Measurements from ENCODE around the gene PDLIM3.
"Not testable (repeated sequence)": the region's sequence is repeated elsewhere in the genome, so short reads cannot be mapped to it uniquely, and the experiment has no call there.

Gene PDLIM3

DNA sequence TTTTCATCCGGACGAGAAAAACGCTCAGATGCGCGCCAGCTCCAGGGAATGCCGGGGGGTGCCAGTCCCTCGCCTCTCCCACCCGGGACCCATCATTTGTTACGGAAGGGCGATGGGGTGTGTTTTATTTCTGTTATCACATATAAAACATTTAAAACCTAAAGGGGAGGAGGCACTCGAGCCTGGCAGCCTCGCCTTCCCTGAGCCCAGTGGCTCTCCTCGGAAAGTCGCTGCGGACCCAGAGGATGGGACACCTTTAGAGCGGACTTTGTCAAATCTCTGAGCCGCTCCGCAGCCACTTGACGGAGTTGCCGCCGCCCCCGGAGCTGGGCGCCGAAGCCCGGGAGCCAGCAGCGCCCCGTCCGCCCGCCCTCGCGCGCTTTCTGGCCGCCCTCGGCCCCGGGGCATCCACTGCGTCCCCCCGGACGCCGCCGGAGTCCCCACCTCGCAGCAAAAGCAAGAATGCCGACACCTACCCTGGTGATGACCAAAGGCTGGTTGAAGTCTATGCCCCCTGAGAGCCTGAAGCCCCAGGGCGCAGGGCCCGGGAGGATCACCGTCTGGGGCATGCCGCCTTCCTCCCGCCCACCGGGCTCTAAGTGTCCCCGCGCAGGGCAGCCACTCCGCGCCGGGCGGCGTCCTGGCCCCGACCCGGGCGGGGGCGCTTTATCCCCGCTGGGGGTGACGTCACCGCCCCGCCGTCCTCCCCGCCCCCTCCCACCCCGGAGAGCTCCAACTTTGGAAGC lies at the start of gene PDLIM3:
PDLIM3 (minus strand) TSS at position 642 of the 746 bp plus-strand sequence; CDS start at position 569, 73 bp downstream.
- peak; percentile 80 for DNase-seq

DNA sequence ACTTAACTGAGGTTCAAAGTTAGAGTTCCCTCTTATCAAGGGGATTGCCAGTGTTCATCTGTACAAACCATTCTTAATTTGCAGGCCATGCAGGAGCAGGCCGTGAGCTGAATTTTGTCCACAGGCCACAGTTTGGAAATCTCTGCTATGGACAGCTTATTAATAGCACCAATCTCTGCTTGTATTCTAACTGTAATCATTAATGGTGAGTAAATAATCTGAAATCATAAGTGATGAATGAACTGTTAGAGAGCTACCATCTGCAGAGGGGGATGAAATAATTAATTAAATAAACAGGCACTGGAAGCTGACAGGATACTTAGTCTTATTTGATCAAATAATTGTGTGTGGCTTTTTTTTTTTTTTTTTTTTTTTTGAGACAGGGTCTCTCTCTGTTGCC lies 48.5 kb upstream of the PDLIM3 start:
- DNase-seq: no peak

DNA sequence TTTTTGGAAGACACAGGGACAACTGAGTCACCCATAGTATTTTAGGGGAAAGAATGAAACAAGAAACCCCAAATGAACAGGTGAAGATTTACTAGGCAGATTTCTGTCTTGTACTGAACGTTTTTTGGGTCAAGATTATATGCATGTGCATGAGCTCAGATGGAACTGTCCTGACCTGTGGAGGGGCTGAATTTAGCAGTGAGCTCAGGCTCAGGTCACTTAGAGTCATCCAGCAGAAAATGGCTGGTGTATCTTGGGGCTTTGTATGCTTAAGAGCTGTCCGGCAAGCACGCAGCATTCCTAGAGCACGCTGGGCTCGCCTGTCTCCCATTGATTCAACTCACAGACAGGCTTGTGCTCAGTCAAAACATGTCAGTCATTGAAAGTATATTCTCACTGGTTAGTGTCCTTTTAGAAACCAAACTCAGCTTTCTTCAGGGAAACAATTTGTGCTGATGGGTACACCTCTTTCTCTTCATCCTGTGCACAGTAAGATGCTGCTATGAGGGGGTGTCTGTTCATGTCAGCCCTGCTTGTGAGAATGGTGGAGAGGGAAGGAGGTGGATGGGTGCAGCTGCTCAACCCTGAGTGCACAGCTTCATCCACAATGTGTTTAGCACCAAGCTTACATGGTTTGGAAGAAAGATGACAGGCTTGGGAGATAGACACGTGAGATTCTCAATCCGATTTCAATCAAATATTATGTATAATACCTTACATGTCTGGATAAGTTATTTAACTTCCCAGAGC lies 47.5 kb upstream of the PDLIM3 start:
- no peak for DNase-seq

- DNase-seq: no peak
Observed at GRCh38 chr4:185580699-185581098, 45.4 kb upstream of the PDLIM3 start.

DNA sequence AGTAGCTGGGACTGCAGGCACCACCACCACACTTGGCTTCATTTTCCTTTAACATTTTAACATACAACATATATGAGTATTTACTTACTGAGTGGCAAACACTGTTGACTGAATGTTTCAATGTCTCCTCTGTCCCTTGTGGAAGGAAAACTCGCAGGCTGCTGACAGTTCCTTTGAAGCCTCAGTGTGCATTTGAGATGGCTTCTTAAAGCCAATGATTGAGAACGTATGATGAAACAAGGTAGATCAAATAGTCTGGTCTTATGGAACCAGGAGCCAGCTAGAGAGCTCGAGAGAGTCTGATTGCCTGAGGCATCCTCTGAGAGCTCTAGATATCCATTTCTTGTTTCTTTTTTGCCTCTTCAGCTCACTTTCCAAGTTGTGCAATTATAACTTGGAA lies 43.0 kb upstream of the PDLIM3 start:
- DNase-seq: no peak

- no peak for DNase-seq
Observed at GRCh38 chr4:185576962-185577950, 41.9 kb upstream of the PDLIM3 start.

- DNase-seq: no peak
Observed at GRCh38 chr4:185576314-185576961, 41.1 kb upstream of the PDLIM3 start.

DNA sequence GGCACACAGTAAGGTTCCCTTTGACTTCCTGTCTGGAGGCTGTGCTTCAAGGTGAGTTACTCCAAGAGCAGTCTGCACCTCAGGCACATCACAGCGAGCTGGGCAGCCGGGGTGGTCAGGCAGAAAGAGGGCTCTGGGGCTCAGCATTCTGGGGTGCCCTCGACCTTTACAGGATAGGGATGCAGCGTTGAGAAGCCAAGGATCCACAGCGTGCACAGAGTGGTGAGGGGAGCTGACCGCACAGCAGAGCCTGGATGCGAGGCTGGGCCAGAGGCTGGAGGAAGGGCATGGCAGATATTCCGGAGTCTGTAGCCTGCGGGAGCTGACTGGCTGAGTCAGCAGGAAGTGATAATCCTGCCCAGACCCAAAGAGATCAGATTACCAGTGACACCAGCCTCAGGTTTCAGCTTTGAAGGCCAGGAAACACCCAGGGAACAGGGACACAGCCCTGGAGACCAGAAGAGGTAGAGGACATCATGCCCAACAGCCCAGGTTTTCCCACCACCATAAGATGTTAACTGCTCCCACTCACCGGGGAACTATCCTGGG lies 38.4 kb upstream of the PDLIM3 start:
- DNase-seq: peak; percentile 56

DNA sequence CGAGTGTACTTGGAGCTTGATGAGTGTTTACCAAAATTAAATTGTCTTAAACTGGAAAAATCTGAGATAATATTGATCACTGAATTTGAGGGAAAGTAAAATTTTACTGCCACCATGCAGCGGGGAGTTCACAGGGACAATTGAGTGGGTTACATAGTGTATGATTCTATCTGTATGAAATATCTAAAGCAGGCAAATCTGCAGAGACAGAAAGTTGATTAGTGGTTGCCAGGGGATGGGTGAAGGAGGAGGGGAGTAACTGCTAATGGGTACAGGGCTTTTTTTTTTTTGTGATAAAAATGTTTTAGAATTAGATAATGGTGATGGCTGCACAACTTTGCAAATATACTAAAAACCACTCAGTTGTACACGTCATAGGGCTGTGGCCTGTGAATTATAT lies 35.4 kb upstream of the PDLIM3 start:
- DNase-seq: no peak

- DNase-seq: peak; percentile 79
Observed at GRCh38 chr4:185567381-185568376, 32.4 kb upstream of the PDLIM3 start.

- peak; percentile 79 for DNase-seq
Observed at GRCh38 chr4:185566972-185567371, 31.7 kb upstream of the PDLIM3 start.

DNA sequence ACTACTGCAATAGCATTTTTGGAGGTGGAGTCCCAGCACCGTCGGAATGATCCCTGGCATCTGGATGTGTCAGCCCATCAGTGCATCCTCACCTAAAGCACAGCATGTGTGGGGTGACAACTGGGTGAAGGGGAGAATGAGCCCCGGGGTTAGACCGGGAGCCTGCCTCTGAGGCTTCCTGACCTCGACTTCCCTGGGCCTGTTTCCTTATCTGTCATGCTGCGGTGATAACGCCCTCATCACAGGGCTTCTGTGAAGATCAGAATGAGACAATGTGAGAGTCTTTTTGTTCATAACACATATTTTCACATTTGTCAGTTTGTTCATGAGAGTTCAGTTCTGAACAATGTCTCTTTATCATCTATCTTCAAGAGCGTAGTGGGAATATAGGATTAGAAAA lies 31.1 kb upstream of the PDLIM3 start:
- DNase-seq: no peak

- no peak for DNase-seq
Observed at GRCh38 chr4:185565696-185566095, 30.4 kb upstream of the PDLIM3 start.

- no peak for DNase-seq
Observed at GRCh38 chr4:185564349-185564748, 29.0 kb upstream of the PDLIM3 start.

GRCh38 chr4:185562531-185562930 lies 27.2 kb upstream of the PDLIM3 start:
- no peak for DNase-seq

DNA sequence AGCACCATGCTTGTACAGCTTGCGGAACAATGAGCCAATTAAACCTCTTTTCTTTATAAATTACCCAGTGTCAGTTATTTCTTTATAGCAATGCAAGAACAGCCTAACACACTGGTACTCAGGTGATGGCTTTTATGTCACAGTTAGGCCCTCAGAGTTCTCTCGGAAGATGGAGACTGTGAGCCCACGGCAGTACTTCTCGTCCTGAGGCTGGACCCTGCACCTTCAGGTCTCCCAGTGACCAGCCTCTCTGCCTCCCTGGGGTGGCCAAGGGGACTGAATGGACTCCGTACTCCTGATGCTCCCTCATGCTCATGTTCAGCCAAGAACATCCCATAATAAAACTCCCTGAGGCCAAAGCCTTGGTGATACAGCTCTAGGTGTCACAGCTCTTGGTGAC lies 25.0 kb upstream of the PDLIM3 start:
- no peak for DNase-seq

DNA sequence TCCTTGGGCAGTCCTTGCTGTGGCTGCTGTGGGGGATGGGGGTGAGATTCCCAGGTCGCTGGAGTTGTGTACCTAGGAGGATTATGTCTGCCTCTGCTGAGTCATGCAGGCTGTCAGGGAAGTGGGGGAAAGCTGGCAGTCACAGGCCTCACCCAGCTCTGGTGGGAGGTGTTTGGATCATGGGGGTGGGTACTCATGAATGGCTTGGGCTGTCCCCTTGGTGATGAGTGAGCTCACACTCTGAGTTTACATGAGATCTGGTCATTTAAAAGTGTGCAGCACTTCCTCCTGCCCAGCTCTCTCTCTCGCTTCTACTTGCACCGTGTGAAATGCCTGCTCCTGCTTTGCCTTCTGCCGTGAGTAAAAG lies 24.6 kb upstream of the PDLIM3 start:
- peak; percentile 28 for DNase-seq

GRCh38 chr4:185559251-185559914 lies 24.1 kb upstream of the PDLIM3 start:
- DNase-seq: not testable (repeated sequence)

- DNase-seq: no peak
Observed at GRCh38 chr4:185554365-185555126, 19.2 kb upstream of the PDLIM3 start.

DNA sequence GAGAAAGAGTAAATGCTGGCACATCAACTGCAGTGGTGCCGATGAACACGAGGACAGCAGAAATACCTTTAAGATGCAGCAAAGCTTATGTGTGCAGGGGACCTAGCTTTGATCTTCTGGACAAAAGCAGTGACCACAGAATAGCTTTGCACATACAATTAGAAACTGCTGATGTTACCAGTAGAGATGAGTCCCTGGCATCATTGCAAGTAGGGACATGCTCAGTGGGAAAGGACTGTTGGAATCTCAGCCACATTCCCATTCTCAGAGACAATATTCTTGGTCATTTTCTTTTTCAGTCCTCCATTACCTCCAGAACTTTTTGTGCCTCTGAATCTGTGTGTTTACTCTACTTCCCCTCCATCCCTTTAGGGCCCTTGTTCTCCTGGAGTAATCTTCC lies 16.9 kb upstream of the PDLIM3 start:
- DNase-seq: no peak
